IMR-90 (cell line): ENCODE data around the gene NOS1. TPM values are rescaled to one million over a fixed set of nuclear protein-coding genes. Genes with fewer than 3 reads are reported as not detected.

ENCODE experiments used
- ATAC-seq: fragments of 200-7000 bp; cut with Tn5 transposase; 2 replicates; pipeline ENCODE4 v1.9.1; 2020; ENCODE audit warnings: low read depth, mild to moderate bottlenecking, moderate library complexity
- BruUV-seq: library from RNA; stranded (reverse); fragments of 400-500 nt; replicated peaks from 2 replicates; lab custom pipeline; 2021; lab: Mats Ljungman, UMichigan
- CTCF ChIA-PET: fragments of 300-600 bp; formaldehyde crosslinking; extraction: SDS; loops from one replicate; lab custom pipeline; 2021; ENCODE audit warnings: antibody characterized with exemption; lab: Yijun Ruan, JAX
- POLR2A ChIA-PET: fragments of 300-600 bp; sonication (Branson Sonifier 250); formaldehyde crosslinking; loops from one replicate; lab custom pipeline; 2022; ENCODE audit warnings: antibody characterized with exemption; ENCODE audit not compliant: unreplicated experiment; lab: Charles Lee
- DNase-seq: peaks from one replicate; pipeline ENCODE4 v3.0.0; 2013
- H2AFZ ChIP-seq: replicated peaks from 2 replicates; pipeline ENCODE3; 2013; ENCODE audit warnings: low read length, mild to moderate bottlenecking; ENCODE audit not compliant: poor library complexity
- H2AK5ac ChIP-seq: 2 replicates; pipeline ENCODE4 v1.6.1; 2013; ENCODE audit warnings: low read depth, low read length, inconsistent platforms
- H2AK9ac ChIP-seq: replicated peaks from 2 replicates; pipeline ENCODE3; 2013; ENCODE audit warnings: mild to moderate bottlenecking, low read depth, low read length, moderate library complexity; ENCODE audit not compliant: poor library complexity
- H2BK120ac ChIP-seq: 2 replicates; pipeline ENCODE4 v1.6.1; 2013; ENCODE audit warnings: low read depth, low read length, inconsistent platforms
- H2BK15ac ChIP-seq: 3 replicates; pipeline ENCODE4 v1.6.1; 2013; ENCODE audit warnings: low read depth, low read length, inconsistent platforms
- H2BK20ac ChIP-seq: 2 replicates; pipeline ENCODE4 v1.6.1; 2013; ENCODE audit warnings: low read depth, mild to moderate bottlenecking, inconsistent platforms, low read length, moderate library complexity
- H2BK5ac ChIP-seq: 2 replicates; pipeline ENCODE4 v1.6.1; 2013; ENCODE audit warnings: mild to moderate bottlenecking, low read depth, low read length, inconsistent platforms; ENCODE audit not compliant: poor library complexity, severe bottlenecking
- H3K14ac ChIP-seq: replicated peaks from 2 replicates; pipeline ENCODE4 v1.6.1; 2013; ENCODE audit warnings: low read depth, low read length, inconsistent platforms
- H3K18ac ChIP-seq: 2 replicates; pipeline ENCODE4 v1.6.1; 2013; ENCODE audit warnings: low read depth, low read length, control low read depth
- H3K23ac ChIP-seq: 2 replicates; pipeline ENCODE4 v1.6.1; 2013; ENCODE audit warnings: low read depth, low read length, inconsistent platforms
- H3K27ac ChIP-seq: 2 replicates; pipeline ENCODE4 v1.5.1; 2013; ENCODE audit warnings: mild to moderate bottlenecking, control low read depth, low read length; ENCODE audit not compliant: insufficient read depth
- H3K27me3 ChIP-seq: 2 replicates; pipeline ENCODE4 v1.6.1; 2013; ENCODE audit warnings: low read length; ENCODE audit not compliant: control insufficient read depth, insufficient read depth
- H3K36me3 ChIP-seq: 2 replicates; pipeline ENCODE4 v1.6.1; 2013; ENCODE audit warnings: low read length, mixed read lengths; ENCODE audit not compliant: control insufficient read depth, insufficient read depth
- H3K4ac ChIP-seq: 2 replicates; pipeline ENCODE4 v1.6.1; 2013; ENCODE audit warnings: low read depth, low read length, inconsistent platforms
- H3K4me1 ChIP-seq: 2 replicates; pipeline ENCODE4 v1.6.1; 2013; ENCODE audit warnings: low read length, mixed read lengths; ENCODE audit not compliant: control insufficient read depth, insufficient read depth
- H3K4me2 ChIP-seq: 2 replicates; pipeline ENCODE4 v1.6.1; 2013; ENCODE audit warnings: low read depth, mild to moderate bottlenecking, control low read depth, low read length, moderate library complexity
- H3K4me3 ChIP-seq: 2 replicates; pipeline ENCODE4 v1.5.1; 2013; ENCODE audit warnings: low read depth, mild to moderate bottlenecking, control low read depth, low read length, moderate library complexity; ENCODE audit not compliant: insufficient read depth
- H3K56ac ChIP-seq: 2 replicates; pipeline ENCODE4 v1.6.1; 2013; ENCODE audit warnings: low read length, inconsistent platforms; ENCODE audit not compliant: insufficient read depth; ENCODE audit errors: extremely low read depth
- H3K79me1 ChIP-seq, 2 experiments: 2 replicates each; pipeline ENCODE4 v1.6.1; 2013; ENCODE audit warnings: low read length in 2 of 2, inconsistent platforms in 1 of 2, low read depth in 1 of 2
- H3K9ac ChIP-seq: 2 replicates; pipeline ENCODE4 v1.6.1; 2013; ENCODE audit warnings: low read depth, low read length, control low read depth
- H3K9me1 ChIP-seq: 2 replicates; pipeline ENCODE4 v1.6.1; 2013; ENCODE audit warnings: low read length, inconsistent platforms; ENCODE audit not compliant: insufficient read depth
- H3K9me3 ChIP-seq: 2 replicates; pipeline ENCODE4 v1.6.1; 2013; ENCODE audit warnings: low read length; ENCODE audit not compliant: control insufficient read depth, insufficient read depth
- H4K20me1 ChIP-seq: 2 replicates; pipeline ENCODE4 v1.6.1; 2013; ENCODE audit warnings: low read length, inconsistent platforms; ENCODE audit not compliant: insufficient read depth
- H4K5ac ChIP-seq: 2 replicates; pipeline ENCODE4 v1.6.1; 2013; ENCODE audit warnings: mild to moderate bottlenecking, low read depth, low read length, control low read depth
- H4K8ac ChIP-seq, 2 experiments: 2 replicates each; pipeline ENCODE4 v1.6.1; 2013; ENCODE audit warnings: low read depth in 2 of 2, low read length in 2 of 2, control low read depth in 1 of 2, inconsistent platforms in 1 of 2
- H4K91ac ChIP-seq: 2 replicates; pipeline ENCODE4 v1.6.1; 2013; ENCODE audit warnings: low read depth, low read length, inconsistent platforms; ENCODE audit not compliant: insufficient read depth
- FOS ChIP-seq: fragments of 150-350 bp; IDR thresholded peaks from 2 replicates; pipeline ENCODE4 v1.6.1; 2016; ENCODE audit warnings: low read depth, low read length
- MAZ ChIP-seq: IDR thresholded peaks from 2 replicates; pipeline ENCODE4 v1.6.1; 2012; ENCODE audit warnings: low read depth, mild to moderate bottlenecking, low read length, improper control_type of control experiment, moderate library complexity, borderline replicate concordance
- NFE2L2 ChIP-seq: fragments of 150-350 bp; IDR thresholded peaks from 2 replicates; pipeline ENCODE4 v1.6.1; 2016; ENCODE audit warnings: low read depth, mild to moderate bottlenecking, low read length
- RAD21 ChIP-seq: IDR thresholded peaks from 2 replicates; pipeline ENCODE4 v1.6.1; 2012; ENCODE audit warnings: low read length, improper control_type of control experiment
- RCOR1 ChIP-seq: IDR thresholded peaks from 2 replicates; pipeline ENCODE4 v1.6.1; 2012; ENCODE audit warnings: mild to moderate bottlenecking, low read length, improper control_type of control experiment; ENCODE audit not compliant: insufficient replicate concordance
- WGBS, 2 experiments: methylation state at CpG; one replicate each; pipeline versions ENCODE4 v1.1.5 to v1.1.7; 2013; ENCODE audit warnings: missing lambda C conversion rate in 2 of 2; ENCODE audit not compliant: insufficient read length in 1 of 2; ENCODE audit errors: extremely low coverage in 2 of 2; 5-methylcytosine and 5-hydroxymethylcytosine counted together
- dilution Hi-C: fragments of 300-500 bp; cut with HindIII; formaldehyde crosslinking; loops from one replicate; pipeline ENCODE4 v1.14.3; 2018; ENCODE audit warnings: low sequenced_read_pairs; ENCODE audit not compliant: unreplicated experiment
- in situ Hi-C: fragments of 300-500 bp; cut with MboI; formaldehyde crosslinking; loops from 3 replicates; pipeline ENCODE4 v1.14.3; 2019; ENCODE audit warnings: low sequenced_read_pairs, inconsistent platforms, mixed read lengths
- intact Hi-C: fragments of 100-400 bp; cut with micrococcal nuclease; formaldehyde crosslinking; loops from 2 replicates; pipeline ENCODE4 v1.10.0; 2022
- polyA plus RNA-seq, 3 experiments: library from polyadenylated mRNA; depleted of rRNA; stranded (reverse); fragments of >200 nt; gene quantifications; 2 replicates each; pipeline ENCODE4 v1.2.3, GENCODE V29; 2012; ENCODE audit warnings: low replicate concordance in 1 of 3
- total RNA-seq: library from RNA; depleted of rRNA; stranded (reverse); fragments of >200 nt; gene quantifications from 2 replicates; pipeline ENCODE4 v1.2.3, GENCODE V29; 2012
- TF ChIP-seq, protein P1 (sequence below): conservative IDR thresholded peaks from 2 replicates; pipeline ENCODE4 v1.5.1; 2012; ENCODE audit warnings: mild to moderate bottlenecking, low read depth, low read length, improper control_type of control experiment

The NOS1 gene
- total and polyA plus RNA-seq, 2 of the 4 experiments (the other 2 are of a cell fraction), result 0.09 TPM; not detected in 1

DNA sequence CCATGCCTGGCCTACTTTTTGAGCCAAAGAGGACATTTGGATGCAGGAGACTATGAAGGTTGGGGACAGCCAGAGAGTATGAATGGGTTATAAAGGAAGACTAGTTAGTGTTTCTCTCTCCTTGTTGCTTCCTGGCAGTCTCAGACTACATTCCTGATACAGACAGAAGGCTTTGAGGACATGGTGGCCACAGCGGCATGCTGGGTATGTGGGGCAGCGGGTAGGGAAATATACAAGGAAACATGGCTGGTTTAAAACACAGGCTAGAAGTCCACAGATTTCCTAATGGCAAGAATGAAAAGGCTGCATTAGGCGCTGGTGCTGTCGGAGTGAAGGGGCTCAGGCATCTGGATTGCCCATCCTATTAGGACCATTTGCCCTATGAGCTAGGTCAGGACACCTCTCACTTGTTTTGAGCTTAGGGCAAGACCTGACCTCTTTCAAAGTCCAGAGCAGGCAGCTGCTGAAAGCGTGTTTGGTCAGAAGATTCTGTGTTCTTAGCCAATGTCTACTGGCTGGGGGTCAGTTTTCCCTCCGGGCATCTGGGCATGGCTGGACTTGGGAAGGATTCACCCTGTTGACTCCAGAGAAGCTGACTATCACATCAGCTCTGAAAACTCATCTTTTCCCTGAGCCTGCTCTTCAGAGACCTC, 151.0 kb downstream of the NOS1 start:
- in situ Hi-C loops, result loop anchor here (5.0 kb wide), 1 partner anchor 627 kb away; no protein-coding TSS in a partner anchor
- WGBS, 2 experiments, result 82% methylated on average over 3 of the region's 6 CpGs; no CpG with 5 or more reads in 1 of the 2 experiments

More for the DNA sequence above, 151.0 kb downstream of the NOS1 start:
- no peak overlapping the region for H4K5ac ChIP-seq
- intact Hi-C loops, result no loop called here
- H3K9ac ChIP-seq, result no peak overlapping the region
- no peak overlapping the region for H2AK9ac ChIP-seq
- H3K18ac ChIP-seq, result no peak overlapping the region
- no peaks in the 10 kb centered on the region for H3K4me1 ChIP-seq
- no peaks in the 10 kb centered on the region for H4K20me1 ChIP-seq
- H3K36me3 ChIP-seq, result no peaks in the 10 kb centered on the region
- no peak overlapping the region for H3K4me2 ChIP-seq
- H3K79me1 ChIP-seq, result no peaks in the 10 kb centered on the region
- peaks cover 9% of the 10 kb centered on the region; the same call in 1 of the 2 replicates for H3K27me3 ChIP-seq
- no peak overlapping the region for H3K4ac ChIP-seq
- H3K9me3 ChIP-seq, result no peaks in the 10 kb centered on the region
- H2AFZ ChIP-seq, result no peak overlapping the region
- ATAC-seq, result no peak
- H2BK15ac ChIP-seq, result no peak overlapping the region
- no peak overlapping the region for H2BK20ac ChIP-seq
- H2BK5ac ChIP-seq, result no peak overlapping the region
- dilution Hi-C loops, result no loop called here
- no peak overlapping the region for H3K4me3 ChIP-seq
- BruUV-seq, result no TSS peak
- POLR2A ChIA-PET, result interaction anchor here (0.5 kb wide), 1 partner anchor 11 kb away, joined by 3 read pairs; no protein-coding TSS in a partner anchor
- H2AK5ac ChIP-seq, result no peak overlapping the region
- H4K8ac ChIP-seq, result no peak overlapping the region
- CTCF ChIA-PET, result no interaction called here
- DNase-seq, result no peak
- H3K23ac ChIP-seq, result no peak overlapping the region
- H4K91ac ChIP-seq, result no peak overlapping the region
- H3K14ac ChIP-seq, result no peak overlapping the region
- TF ChIP-seq RCOR1 (no peak), RAD21 (no peak), MAZ (no peak), FOS (no peak), NFE2L2 (no peak)
- TF ChIP-seq, protein P1, sequence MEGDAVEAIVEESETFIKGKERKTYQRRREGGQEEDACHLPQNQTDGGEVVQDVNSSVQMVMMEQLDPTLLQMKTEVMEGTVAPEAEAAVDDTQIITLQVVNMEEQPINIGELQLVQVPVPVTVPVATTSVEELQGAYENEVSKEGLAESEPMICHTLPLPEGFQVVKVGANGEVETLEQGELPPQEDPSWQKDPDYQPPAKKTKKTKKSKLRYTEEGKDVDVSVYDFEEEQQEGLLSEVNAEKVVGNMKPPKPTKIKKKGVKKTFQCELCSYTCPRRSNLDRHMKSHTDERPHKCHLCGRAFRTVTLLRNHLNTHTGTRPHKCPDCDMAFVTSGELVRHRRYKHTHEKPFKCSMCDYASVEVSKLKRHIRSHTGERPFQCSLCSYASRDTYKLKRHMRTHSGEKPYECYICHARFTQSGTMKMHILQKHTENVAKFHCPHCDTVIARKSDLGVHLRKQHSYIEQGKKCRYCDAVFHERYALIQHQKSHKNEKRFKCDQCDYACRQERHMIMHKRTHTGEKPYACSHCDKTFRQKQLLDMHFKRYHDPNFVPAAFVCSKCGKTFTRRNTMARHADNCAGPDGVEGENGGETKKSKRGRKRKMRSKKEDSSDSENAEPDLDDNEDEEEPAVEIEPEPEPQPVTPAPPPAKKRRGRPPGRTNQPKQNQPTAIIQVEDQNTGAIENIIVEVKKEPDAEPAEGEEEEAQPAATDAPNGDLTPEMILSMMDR, result no peak
- no peak overlapping the region for H3K27ac ChIP-seq
- no peak overlapping the region for H3K56ac ChIP-seq
- no peak overlapping the region for H2BK120ac ChIP-seq
- no peaks in the 10 kb centered on the region for H3K9me1 ChIP-seq
